ENCODE results near the gene B4GALT4. TPM values are rescaled to one million over a fixed set of nuclear protein-coding genes. Genes with fewer than 3 reads are reported as not detected.

B4GALT4 gene
- total and polyA plus RNA-seq, 2 of the 4 experiments (the other 2 are of a cell fraction): 27.0 to 30.3 TPM

GRCh38 chr3:119245778-119246177, 5.1 kb upstream of the B4GALT4 start:
- H2BK15ac ChIP-seq (ENCODE audit: low read depth, low read length): no peak overlapping the region
- H2BK20ac ChIP-seq (ENCODE audit: low read depth, low read length): no peak overlapping the region
- H3K4ac ChIP-seq (ENCODE audit: low read depth, low read length): no peak overlapping the region
- H3K27ac ChIP-seq (ENCODE audit: insufficient read depth, low read length): no peak overlapping the region
- ATAC-seq (ENCODE audit: low read depth): no peak
- H2AFZ ChIP-seq (replicated peaks; ENCODE audit: low read length, poor library complexity): no peak overlapping the region
- no peak for DNase-seq
- no peak overlapping the region for H3K4me3 ChIP-seq (ENCODE audit: insufficient read depth, low read depth, low read length)
- H3K23ac ChIP-seq (ENCODE audit: low read depth, low read length): no peak overlapping the region
- H3K9ac ChIP-seq (ENCODE audit: low read depth, low read length): no peak overlapping the region
- 60% methylated on average over 1 of the region's 2 CpGs; no CpG with 5 or more reads in 1 of the 2 experiments for WGBS, 2 experiments (ENCODE audit: extremely low coverage in 2 of 2, insufficient read length in 1 of 2)
- no peak overlapping the region for H4K8ac ChIP-seq (ENCODE audit: low read depth in 2 of 2, low read length in 2 of 2)
- TF ChIP-seq NFE2L2 (IDR thresholded peaks at IDR 0.05; ENCODE audit: low read depth, low read length) (no peak), CEBPB (IDR thresholded peaks at IDR 0.05; ENCODE audit: low read depth, low read length) (no peak), RCOR1 (IDR thresholded peaks at IDR 0.05; ENCODE audit: insufficient replicate concordance, low read length) (no peak), RFX5 (IDR thresholded peaks at IDR 0.05; ENCODE audit: low read depth, low read length) (no peak), POLR2A (IDR thresholded peaks at IDR 0.05; ENCODE audit: low read depth, low read length) (no peak), MAFK (IDR thresholded peaks at IDR 0.05; ENCODE audit: low read depth, low read length) (no peak), MAZ (IDR thresholded peaks at IDR 0.05; ENCODE audit: borderline replicate concordance, low read depth, low read length) (no peak), CTCF (conservative IDR thresholded peaks at IDR 0.05; ENCODE audit: low read depth, low read length) (no peak), CHD1 (IDR thresholded peaks at IDR 0.05; ENCODE audit: low read depth, low read length) (no peak)
- no peaks in the 10 kb centered on the region for H4K20me1 ChIP-seq (ENCODE audit: insufficient read depth, low read length)
- no peak overlapping the region for H2AK9ac ChIP-seq (replicated peaks; ENCODE audit: low read depth, low read length, poor library complexity)
- ChIA-PET POLR2A (ENCODE audit: unreplicated experiment) (no interaction called here), CTCF (no interaction called here)
- H3K4me1 ChIP-seq (ENCODE audit: control insufficient read depth, insufficient read depth, low read length): no peaks in the 10 kb centered on the region
- no peaks in the 10 kb centered on the region for H3K9me1 ChIP-seq (ENCODE audit: insufficient read depth, low read length)
- dilution Hi-C loops (cut with HindIII; ENCODE audit: low sequenced_read_pairs, unreplicated experiment): no loop called here
- no peak overlapping the region for H3K56ac ChIP-seq (ENCODE audit: extremely low read depth, insufficient read depth, low read length)
- no peak overlapping the region for H3K14ac ChIP-seq (replicated peaks; ENCODE audit: low read depth, low read length)
- no peak overlapping the region for H2AK5ac ChIP-seq (ENCODE audit: low read depth, low read length)
- H3K79me1 ChIP-seq (ENCODE audit: low read depth in 1 of 2, low read length in 2 of 2): no peaks in the 10 kb centered on the region
- no peaks in the 10 kb centered on the region for H3K36me3 ChIP-seq (ENCODE audit: control insufficient read depth, insufficient read depth, low read length)
- in situ Hi-C loops (cut with MboI; ENCODE audit: low sequenced_read_pairs): no loop called here
- no peak overlapping the region for H2BK120ac ChIP-seq (ENCODE audit: low read depth, low read length)
- H3K27me3 ChIP-seq (ENCODE audit: control insufficient read depth, insufficient read depth, low read length): no peaks in the 10 kb centered on the region
- intact Hi-C loops (cut with micrococcal nuclease): loop anchor here (10.0 kb wide), 1 partner anchor 211 kb away; the partner anchor contains the start of gene IGSF11
- no peak overlapping the region for H3K4me2 ChIP-seq (ENCODE audit: low read depth, low read length)
- no peak overlapping the region for H4K91ac ChIP-seq (ENCODE audit: insufficient read depth, low read depth, low read length)
- H3K18ac ChIP-seq (ENCODE audit: low read depth, low read length): no peak overlapping the region
- H4K5ac ChIP-seq (ENCODE audit: low read depth, low read length): no peak overlapping the region
- no peak overlapping the region for H2BK5ac ChIP-seq (ENCODE audit: low read depth, low read length, poor library complexity, severe bottlenecking)
- H3K9me3 ChIP-seq (ENCODE audit: control insufficient read depth, insufficient read depth, low read length): 0 out of 2 replicates have a peak, but pooled peaks cover 2% of the 10 kb centered on the region
- no TSS peak for BruUV-seq (replicated peaks)
